Endothelial cell of umbilical vein (primary cell): Measurements from ENCODE around the gene RSPO3. TPM values are rescaled to one million over a fixed set of nuclear protein-coding genes. Genes with fewer than 3 reads are reported as not detected.

Source experiments
- BruUV-seq: library from RNA; stranded (reverse); fragments of 400-500 nt; replicated peaks from 2 replicates; lab custom pipeline; 2021; lab: Mats Ljungman, UMichigan
- CTCF ChIA-PET: fragments of 300-600, 350-600 bp; sonication (Branson Sonifier 250); formaldehyde crosslinking; loops from one replicate; lab custom pipeline; 2021; ENCODE audit warnings: antibody characterized with exemption, inconsistent platforms; lab: Charles Lee
- POLR2A ChIA-PET: fragments of 300-600, 350-600 bp; sonication (Branson Sonifier 250); formaldehyde crosslinking; loops from one replicate; lab custom pipeline; 2021; ENCODE audit warnings: antibody characterized with exemption, inconsistent platforms; lab: Charles Lee
- DNase-seq: peaks from one replicate; pipeline ENCODE4 v3.0.0-alpha.2; 2011; ENCODE audit warnings: low read depth, low spot score
- FAIRE-seq: peaks from 2 replicates; lab custom pipeline; 2011; peaks lifted over from hg19 to GRCh38; lab: Jason Lieb, UNC
- H2AFZ ChIP-seq: 2 replicates; pipeline ENCODE4 v1.6.0; 2012; ENCODE audit warnings: low read depth, low read length, control low read depth, inconsistent platforms
- H3K27ac ChIP-seq: 2 replicates; pipeline ENCODE4 v1.5.1; 2011; ENCODE audit warnings: low read depth, mild to moderate bottlenecking, control low read depth, low read length, moderate library complexity; ENCODE audit not compliant: insufficient read depth
- H3K27me3 ChIP-seq, 2 experiments: 2 replicates each; pipeline versions ENCODE4 v1.6.0 to v1.6.1; 2011; ENCODE audit warnings: low read length in 2 of 2, mixed read lengths in 1 of 2; ENCODE audit not compliant: control insufficient read depth in 2 of 2, insufficient read depth in 2 of 2
- H3K36me3 ChIP-seq, 2 experiments: 2 replicates in 1 of 2; 3 replicates in 1 of 2; pipeline ENCODE4 v1.5.1; 2011; ENCODE audit warnings: low read length in 2 of 2, mild to moderate bottlenecking in 1 of 2, moderate library complexity in 1 of 2; ENCODE audit not compliant: control insufficient read depth in 2 of 2, insufficient read depth in 2 of 2; ENCODE audit errors: extremely low read depth in 1 of 2
- H3K4me1 ChIP-seq: 3 replicates; pipeline ENCODE4 v1.5.1; 2011; ENCODE audit warnings: mild to moderate bottlenecking, low read length; ENCODE audit not compliant: control insufficient read depth, insufficient read depth; ENCODE audit errors: extremely low read depth
- H3K4me2 ChIP-seq: 2 replicates; pipeline ENCODE4 v1.6.1; 2011; ENCODE audit warnings: low read length, control low read depth, mixed read lengths; ENCODE audit not compliant: insufficient read depth
- H3K4me3 ChIP-seq, 3 experiments: fragments of 200-600 bp in 1 of 3; sonication (generic), shearing (Covaris generic) in 1 of 3; replicated peaks in 1 of 3; 2 replicates each; pipeline ENCODE4 v1.5.1; 2011 to 2016; ENCODE audit warnings: control low read depth in 3 of 3, low read length in 3 of 3, mild to moderate bottlenecking in 2 of 3, inconsistent platforms in 1 of 3, low read depth in 1 of 3, moderate library complexity in 1 of 3; ENCODE audit not compliant: insufficient read depth in 1 of 3
- H3K79me2 ChIP-seq: 2 replicates; pipeline ENCODE4 v1.6.0; 2012; ENCODE audit warnings: low read length, inconsistent platforms; ENCODE audit not compliant: control insufficient read depth, insufficient read depth
- H3K9ac ChIP-seq: replicated peaks from 2 replicates; pipeline ENCODE3; 2011; ENCODE audit warnings: low read length, control low read depth; ENCODE audit not compliant: insufficient read depth; ENCODE audit errors: extremely low read depth
- H3K9me1 ChIP-seq: replicated peaks from 3 replicates; pipeline ENCODE4 v1.6.0; 2011; ENCODE audit warnings: mild to moderate bottlenecking, low read length; ENCODE audit not compliant: control insufficient read depth, insufficient read depth; ENCODE audit errors: extremely low read depth
- H3K9me3 ChIP-seq: replicated peaks from 2 replicates; pipeline ENCODE4 v1.5.1; 2012; ENCODE audit warnings: low read length, inconsistent platforms; ENCODE audit not compliant: control insufficient read depth, insufficient read depth
- H4K20me1 ChIP-seq: replicated peaks from 2 replicates; pipeline ENCODE3; 2011; ENCODE audit warnings: mild to moderate bottlenecking, low read length; ENCODE audit not compliant: control insufficient read depth, insufficient read depth; ENCODE audit errors: extremely low read depth
- EZH2 ChIP-seq: IDR thresholded peaks from 2 replicates; pipeline ENCODE4 v1.6.1; 2012; ENCODE audit warnings: borderline replicate concordance, low read depth, mild to moderate bottlenecking, moderate library complexity, low read length, inconsistent platforms; ENCODE audit not compliant: severe bottlenecking
- FOS ChIP-seq: IDR thresholded peaks from 2 replicates; pipeline ENCODE4 v1.6.1; 2011; ENCODE audit warnings: mild to moderate bottlenecking, low read length, moderate library complexity, borderline replicate concordance; ENCODE audit not compliant: insufficient read depth
- GATA2 ChIP-seq: IDR thresholded peaks from 2 replicates; pipeline ENCODE4 v1.7.0; 2011; ENCODE audit warnings: low read depth, mild to moderate bottlenecking, moderate library complexity, mixed read lengths, low read length; ENCODE audit not compliant: insufficient read length, insufficient read depth
- JUN ChIP-seq: IDR thresholded peaks from 2 replicates; pipeline ENCODE4 v1.6.1; 2011; ENCODE audit warnings: borderline replicate concordance, low read depth; ENCODE audit not compliant: insufficient read length, insufficient read depth
- MAX ChIP-seq: IDR thresholded peaks from 2 replicates; pipeline ENCODE4 v1.6.1; 2011; ENCODE audit not compliant: insufficient read depth, insufficient read length
- MYC ChIP-seq: IDR thresholded peaks from one replicate; pipeline ENCODE4 v1.6.1; 2011; ENCODE audit warnings: mild to moderate bottlenecking, low read depth, low read length
- POLR2A ChIP-seq: IDR thresholded peaks from 2 replicates; pipeline ENCODE4 v1.6.1; 2012; ENCODE audit warnings: low read depth, mild to moderate bottlenecking, control low read depth, low read length
- POLR2AphosphoS5 ChIP-seq: IDR thresholded peaks from 2 replicates; pipeline ENCODE4 v1.6.1; 2012; ENCODE audit warnings: low read depth, mild to moderate bottlenecking, control low read depth, low read length, moderate library complexity; ENCODE audit not compliant: insufficient read depth
- dilution Hi-C: fragments of 300-500 bp; cut with MboI; formaldehyde crosslinking; loops from one replicate; pipeline ENCODE4 v1.15.0; 2019; ENCODE audit warnings: low sequenced_read_pairs; ENCODE audit not compliant: extremely low pct_ligation_motif_present
- intact Hi-C: fragments of 100-400 bp; cut with micrococcal nuclease; formaldehyde crosslinking; loops from one replicate; pipeline ENCODE4 v1.10.0; 2022
- polyA plus RNA-seq, 4 experiments: library from polyadenylated mRNA; depleted of rRNA in 3 of 4; stranded (reverse) in 3 of 4; unstranded in 1 of 4; fragments of >200 nt; gene quantifications; 2 replicates each; pipeline versions ENCODE4 v1.2.1 to v1.2.3, GENCODE V29; 2011 to 2012; ENCODE audit warnings: missing spikeins in 1 of 4
- total RNA-seq: library from RNA; stranded (reverse); gene quantifications from 2 replicates; pipeline ENCODE4 v1.2.3, GENCODE V29; 2021
- TF ChIP-seq, protein P1 (sequence below), 2 donors: IDR thresholded peaks; 1 replicate in 1 of 2; 2 replicates in 1 of 2; pipeline ENCODE4 v1.5.1; 2011; ENCODE audit warnings: low read length in 2 of 2, mild to moderate bottlenecking in 2 of 2, moderate library complexity in 2 of 2, control low read depth in 1 of 2, inconsistent platforms in 1 of 2, low read depth in 1 of 2; ENCODE audit not compliant: insufficient read depth in 1 of 2; ENCODE audit errors: extremely low read depth in 1 of 2

The RSPO3 gene
- total and polyA plus RNA-seq, 2 donors (not counting 3 experiments of a cell fraction or from before 2014, with no cell fraction given) = 1.8 to 11.1 TPM

DNA sequence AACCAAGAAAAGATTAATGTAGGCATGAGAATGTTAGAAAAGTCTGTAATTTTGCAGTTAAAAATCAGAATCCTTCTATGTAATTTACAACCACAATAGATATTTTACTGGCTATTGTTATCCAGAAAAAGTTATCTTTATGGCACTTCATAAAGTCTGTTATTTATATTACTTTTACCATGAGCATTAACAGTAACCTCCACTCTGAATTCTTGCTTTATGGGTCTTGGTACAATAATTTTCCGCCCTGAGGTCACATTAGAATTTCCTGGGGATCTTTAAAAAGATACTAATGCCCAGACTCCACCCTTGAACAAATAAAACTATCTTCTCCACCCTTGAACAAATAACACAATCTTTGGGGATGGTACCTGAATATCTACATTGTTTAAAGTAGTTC lies 9.6 kb downstream of the RSPO3 start:
- Histone ChIP-seq H3K27me3 (no peaks in the 10 kb centered on the region), H4K20me1 (no peaks in the 10 kb centered on the region), H3K4me2 (no peak overlapping the region), H3K4me1 (peaks cover 6% of the 10 kb centered on the region), H3K4me3 (no peak overlapping the region), H3K27ac (no peak overlapping the region), H3K9me3 (no peaks in the 10 kb centered on the region), H3K36me3 (no peaks in the 10 kb centered on the region), H2AFZ (no peak overlapping the region), H3K9ac (no peak overlapping the region), H3K9me1 (no peaks in the 10 kb centered on the region), H3K79me2 (no peaks in the 10 kb centered on the region)
- intact Hi-C loops (no loop called here), dilution Hi-C loops (no loop called here)
- TF ChIP-seq FOS (no peak), POLR2A (no peak), MYC (no peak), EZH2 (no peak), GATA2 (no peak), JUN (no peak), POLR2AphosphoS5 (no peak), MAX (no peak)
- TF ChIP-seq, protein P1, sequence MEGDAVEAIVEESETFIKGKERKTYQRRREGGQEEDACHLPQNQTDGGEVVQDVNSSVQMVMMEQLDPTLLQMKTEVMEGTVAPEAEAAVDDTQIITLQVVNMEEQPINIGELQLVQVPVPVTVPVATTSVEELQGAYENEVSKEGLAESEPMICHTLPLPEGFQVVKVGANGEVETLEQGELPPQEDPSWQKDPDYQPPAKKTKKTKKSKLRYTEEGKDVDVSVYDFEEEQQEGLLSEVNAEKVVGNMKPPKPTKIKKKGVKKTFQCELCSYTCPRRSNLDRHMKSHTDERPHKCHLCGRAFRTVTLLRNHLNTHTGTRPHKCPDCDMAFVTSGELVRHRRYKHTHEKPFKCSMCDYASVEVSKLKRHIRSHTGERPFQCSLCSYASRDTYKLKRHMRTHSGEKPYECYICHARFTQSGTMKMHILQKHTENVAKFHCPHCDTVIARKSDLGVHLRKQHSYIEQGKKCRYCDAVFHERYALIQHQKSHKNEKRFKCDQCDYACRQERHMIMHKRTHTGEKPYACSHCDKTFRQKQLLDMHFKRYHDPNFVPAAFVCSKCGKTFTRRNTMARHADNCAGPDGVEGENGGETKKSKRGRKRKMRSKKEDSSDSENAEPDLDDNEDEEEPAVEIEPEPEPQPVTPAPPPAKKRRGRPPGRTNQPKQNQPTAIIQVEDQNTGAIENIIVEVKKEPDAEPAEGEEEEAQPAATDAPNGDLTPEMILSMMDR (IDR thresholded peaks at IDR 0.05; ENCODE audit: extremely low read depth in 1 of 2, insufficient read depth in 1 of 2, low read depth in 1 of 2, low read length in 2 of 2) = no peak
- DNase-seq (no peak), FAIRE-seq (no peak)
- POLR2A ChIA-PET = no interaction called here
- CTCF ChIA-PET = no interaction called here
- no TSS peak for BruUV-seq
